Measurements from ENCODE around the gene ZCCHC24.
"Not testable (repeated sequence)": the region's sequence is repeated elsewhere in the genome, so short reads cannot be mapped to it uniquely, and the experiment has no call there.

The ZCCHC24 gene

DNA sequence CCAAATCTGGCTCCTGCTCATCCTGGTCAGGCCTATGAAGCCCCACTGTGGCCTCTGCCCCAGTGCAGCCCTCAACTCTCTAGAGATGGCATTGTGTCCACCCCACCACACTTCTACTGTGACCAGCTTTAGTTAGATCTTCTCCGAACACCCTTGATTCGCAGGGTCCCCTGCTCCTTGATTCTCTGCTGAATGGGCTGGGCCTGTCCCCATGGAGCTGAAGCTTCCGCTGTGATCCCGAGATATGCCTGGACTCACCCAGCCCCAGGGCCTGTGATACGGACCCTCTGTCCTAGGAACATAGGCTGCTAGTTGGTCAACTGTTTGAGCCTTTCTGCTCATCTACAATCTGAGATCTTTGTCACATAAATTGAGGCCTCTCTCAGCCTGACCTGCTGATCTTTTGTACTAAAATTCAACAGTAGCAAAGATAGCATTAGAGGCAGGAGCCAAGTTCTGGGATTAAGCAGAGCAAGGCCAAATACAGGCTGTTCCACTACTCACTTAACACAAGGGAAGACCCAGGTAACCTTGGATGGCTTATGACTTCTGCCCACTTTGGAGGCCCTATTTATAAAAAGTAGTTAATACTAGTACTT is 104.7 kb downstream of the ZCCHC24 start:
- DNase-seq = peak; percentile 2

DNA sequence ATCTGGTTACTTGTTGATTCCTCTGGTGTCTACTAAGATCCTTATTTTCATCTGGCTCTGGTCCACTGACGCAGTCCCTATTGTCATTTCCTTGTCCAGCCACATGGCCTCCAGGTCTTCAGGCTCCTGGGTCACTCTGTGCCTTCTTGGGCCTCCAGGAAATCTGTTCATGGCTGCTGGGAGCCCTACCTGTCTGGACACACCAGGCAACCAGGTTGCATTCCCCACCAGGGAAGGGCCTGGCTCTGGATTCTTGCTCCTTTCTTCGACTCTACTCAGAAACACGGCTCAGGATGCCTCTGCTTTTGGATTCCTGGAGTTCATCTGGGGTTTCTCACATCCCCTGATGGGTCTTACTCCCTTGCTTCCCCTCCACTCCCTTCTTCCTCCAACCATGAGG is 106.2 kb downstream of the ZCCHC24 start:
- DNase-seq = no peak

GRCh38 chr10:79337783-79338469 is 107.5 kb downstream of the ZCCHC24 start:
- not testable (repeated sequence) for DNase-seq

DNA sequence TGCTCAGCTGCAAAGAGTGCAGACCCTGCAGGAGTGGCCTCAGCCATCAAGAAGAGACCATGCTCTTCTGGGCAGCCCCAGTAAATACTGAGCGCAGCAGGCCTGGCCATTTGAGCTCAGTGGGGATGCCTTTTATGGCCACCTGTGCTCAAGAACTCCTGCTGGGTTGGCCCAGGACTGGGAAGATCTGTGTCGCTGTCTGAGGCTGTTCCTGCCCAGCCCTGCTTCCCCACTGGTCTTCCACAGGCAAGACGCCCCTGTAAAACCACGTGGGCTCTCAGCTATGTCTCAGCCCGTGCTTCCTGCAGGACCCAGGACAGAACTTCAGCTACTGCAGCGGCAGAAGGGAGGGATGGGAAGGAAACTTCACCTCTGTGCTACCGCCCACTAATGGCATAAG is 108.7 kb downstream of the ZCCHC24 start:
- DNase-seq = no peak

DNA sequence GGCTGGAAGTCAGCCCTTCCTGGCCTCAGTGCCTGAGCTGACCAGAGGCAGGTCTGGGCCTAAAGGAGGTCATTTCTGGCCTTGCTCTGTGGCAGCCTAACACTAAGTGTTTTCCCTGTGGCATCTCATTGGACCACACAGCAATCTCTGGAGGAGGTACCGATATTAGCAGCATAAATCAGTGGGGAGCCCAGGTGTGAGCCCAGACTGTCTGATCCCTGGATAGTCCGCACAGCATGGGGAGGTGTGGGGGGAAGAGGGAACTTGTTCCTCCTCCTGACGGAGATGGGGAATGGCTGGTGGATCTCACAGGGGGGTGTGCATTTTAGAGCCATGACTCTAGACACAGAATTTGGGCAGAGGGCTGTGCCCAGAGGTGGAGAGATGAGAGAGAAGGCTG is 109.1 kb downstream of the ZCCHC24 start:
- DNase-seq = no peak

GRCh38 chr10:79335470-79336235 is 109.8 kb downstream of the ZCCHC24 start:
- DNase-seq = no peak

- DNase-seq = no peak
Measured at GRCh38 chr10:79335094-79335469, 110.3 kb downstream of the ZCCHC24 start.

DNA sequence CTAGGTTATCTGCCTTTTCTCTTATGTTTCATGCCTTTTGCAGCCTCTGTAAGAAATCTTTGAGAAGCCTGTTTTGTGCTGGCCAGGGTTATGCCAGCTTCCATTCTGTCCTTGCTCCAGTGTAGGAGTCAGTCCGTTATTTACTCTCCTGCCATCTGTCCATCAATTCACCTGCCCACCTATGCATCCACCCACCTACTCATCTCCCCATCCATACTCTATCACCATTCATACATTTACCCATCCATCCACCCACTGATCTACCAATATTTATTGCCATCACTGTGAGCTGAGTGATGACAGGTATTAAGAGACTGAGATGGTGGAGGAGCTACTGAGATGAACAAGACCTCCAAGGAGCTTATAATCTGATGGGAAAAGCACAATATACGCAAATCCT is 110.9 kb downstream of the ZCCHC24 start:
- no peak for DNase-seq

GRCh38 chr10:79333513-79333912 is 111.9 kb downstream of the ZCCHC24 start:
- DNase-seq = no peak

DNA sequence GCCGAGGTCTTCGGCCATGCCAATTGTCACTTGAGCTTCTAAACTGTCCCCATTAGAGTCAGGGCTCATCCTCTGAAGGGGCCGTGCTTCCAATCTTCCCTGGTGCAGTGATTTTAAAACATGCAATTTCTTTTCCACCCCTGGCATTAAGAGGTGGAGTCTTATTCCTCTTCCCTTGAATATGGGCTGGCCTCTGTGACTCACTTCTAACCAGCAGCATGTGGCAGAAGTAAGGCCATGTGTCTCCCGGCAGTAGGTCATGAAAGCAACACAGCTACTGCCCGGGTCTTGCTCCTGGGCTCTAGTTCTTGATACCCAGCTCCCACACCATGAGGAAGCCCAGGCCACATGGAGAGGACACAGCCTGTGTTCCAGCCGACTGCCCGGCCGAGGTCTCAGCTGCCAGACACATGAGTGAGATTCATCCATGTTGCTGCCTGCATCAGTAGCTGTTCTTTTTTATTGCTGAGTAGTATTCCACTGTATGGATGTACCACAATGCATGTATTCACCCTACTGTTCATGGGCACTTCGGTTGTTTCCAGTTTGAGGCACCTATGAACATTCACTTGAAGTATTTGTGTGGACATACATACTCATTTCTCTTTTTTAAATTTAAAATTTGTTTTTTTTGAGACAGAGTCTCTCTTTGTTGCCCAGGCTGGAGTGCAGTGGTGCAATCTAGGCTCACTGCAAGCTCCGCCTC is 112.7 kb downstream of the ZCCHC24 start:
- DNase-seq = not testable (repeated sequence)
